G401.6 (cell line): ENCODE measurements around the gene SBNO2.
"Not testable (repeated sequence)": the region's sequence is repeated elsewhere in the genome, so short reads cannot be mapped to it uniquely, and the experiment has no call there.

Experiments
- FAIRE-seq: peaks from 2 replicates; lab custom pipeline; 2012; peaks lifted over from hg19 to GRCh38; lab: Jason Lieb, UNC

The SBNO2 gene

GRCh38 chr19:1132552-1133383 lies 41.3 kb downstream of the SBNO2 start:
- no peak for FAIRE-seq

GRCh38 chr19:1131718-1132551 lies 42.1 kb downstream of the SBNO2 start:
- FAIRE-seq, result peak; percentile 54

GRCh38 chr19:1130771-1131717 lies 43.0 kb downstream of the SBNO2 start:
- FAIRE-seq, result no peak

- no peak for FAIRE-seq
Observed at GRCh38 chr19:1129535-1129934, 44.5 kb downstream of the SBNO2 start.

- not testable (repeated sequence) for FAIRE-seq
Observed at GRCh38 chr19:1129084-1129483, 45.0 kb downstream of the SBNO2 start.

- no peak for FAIRE-seq
Observed at GRCh38 chr19:1128106-1128505, 46.0 kb downstream of the SBNO2 start.

GRCh38 chr19:1126984-1127760 lies 46.9 kb downstream of the SBNO2 start:
- no peak for FAIRE-seq

- FAIRE-seq, result no peak
Observed at GRCh38 chr19:1125601-1126467, 48.2 kb downstream of the SBNO2 start.

- FAIRE-seq, result no peak
Observed at GRCh38 chr19:1123885-1124677, 50.0 kb downstream of the SBNO2 start.

GRCh38 chr19:1123381-1123780 lies 50.7 kb downstream of the SBNO2 start:
- FAIRE-seq, result no peak

GRCh38 chr19:1122972-1123363 lies 51.1 kb downstream of the SBNO2 start:
- FAIRE-seq, result peak; percentile 34

- FAIRE-seq, result no peak
Observed at GRCh38 chr19:1122021-1122971, 51.8 kb downstream of the SBNO2 start.

- FAIRE-seq, result no peak
Observed at GRCh38 chr19:1121395-1121794, 52.7 kb downstream of the SBNO2 start.

GRCh38 chr19:1119475-1120217 lies 54.4 kb downstream of the SBNO2 start:
- no peak for FAIRE-seq

- no peak for FAIRE-seq
Observed at GRCh38 chr19:1118999-1119398, 55.1 kb downstream of the SBNO2 start.

GRCh38 chr19:1117654-1118053 lies 56.4 kb downstream of the SBNO2 start:
- no peak for FAIRE-seq

GRCh38 chr19:1116726-1117581 lies 57.1 kb downstream of the SBNO2 start:
- no peak for FAIRE-seq
